Thoracic aorta (tissue), 2 donors: ENCODE measurements around the gene SPAG16. TPM values are rescaled to one million over a fixed set of nuclear protein-coding genes. Genes with fewer than 3 reads are reported as not detected.

Experiments
- ATAC-seq: fragments of 150-250 bp; one replicate; pipeline ENCODE4 v1.8.0; 2017; ENCODE audit warnings: low read depth; ENCODE audit not compliant: insufficient number of reproducible peaks, low FRiP score
- DNase-seq: peaks from one replicate; pipeline ENCODE4 v3.0.0-alpha.2; 2020; ENCODE audit warnings: low spot score
- H3K27ac ChIP-seq, 2 donors: fragments of 200-600 bp; sonication (generic); 1 replicate in 1 of 2; 2 replicates in 1 of 2; pipeline ENCODE4 v1.5.1; 2016; ENCODE audit warnings: mild to moderate bottlenecking in 2 of 2, moderate library complexity in 2 of 2
- H3K27me3 ChIP-seq: fragments of 200-600 bp; sonication (generic); replicated peaks from 2 replicates; pipeline ENCODE4 v1.6.0; 2016; ENCODE audit warnings: mild to moderate bottlenecking; ENCODE audit not compliant: insufficient read depth
- H3K36me3 ChIP-seq: fragments of 200-600 bp; sonication (generic); one replicate; pipeline ENCODE4 v1.5.1; 2016
- H3K4me1 ChIP-seq, 2 donors: fragments of 200-600 bp; sonication (generic); 1 replicate in 1 of 2; 2 replicates in 1 of 2; pipeline versions ENCODE4 v1.5.1 to v1.6.0; 2016; ENCODE audit warnings: low read depth in 2 of 2, mild to moderate bottlenecking in 1 of 2; ENCODE audit not compliant: control insufficient read depth in 1 of 2
- H3K4me3 ChIP-seq: fragments of 200-600 bp; sonication (generic); 2 replicates; pipeline ENCODE4 v1.5.1; 2016; ENCODE audit warnings: mild to moderate bottlenecking
- H3K9me3 ChIP-seq: fragments of 200-600 bp; sonication (generic); 2 replicates; pipeline ENCODE4 v1.5.1; 2016
- total RNA-seq, 2 donors: library from RNA; depleted of rRNA; stranded (reverse); fragments of >200 nt; gene quantifications; one replicate each; pipeline versions ENCODE4 v1.1.0 to v1.2.3, GENCODE V29; 2016
- TF ChIP-seq, protein P1 (sequence below): fragments of 200-600 bp; sonication (generic); IDR thresholded peaks from one replicate; pipeline ENCODE4 v1.5.1; 2019; ENCODE audit warnings: antibody characterized with exemption

The SPAG16 gene
- total RNA-seq, 2 donors from 2014 or later = 7.4 to 26.3 TPM

GRCh38 chr2:214035091-214035852 lies 751.0 kb downstream of the SPAG16 start:
- Histone ChIP-seq H3K36me3 (no peaks in the 10 kb centered on the region), H3K4me1 (no peaks in the 10 kb centered on the region), H3K27me3 (no peaks in the 10 kb centered on the region), H3K4me3 (no peak overlapping the region), H3K9me3 (no peaks in the 10 kb centered on the region), H3K27ac (no peak overlapping the region)
- TF ChIP-seq, protein P1, sequence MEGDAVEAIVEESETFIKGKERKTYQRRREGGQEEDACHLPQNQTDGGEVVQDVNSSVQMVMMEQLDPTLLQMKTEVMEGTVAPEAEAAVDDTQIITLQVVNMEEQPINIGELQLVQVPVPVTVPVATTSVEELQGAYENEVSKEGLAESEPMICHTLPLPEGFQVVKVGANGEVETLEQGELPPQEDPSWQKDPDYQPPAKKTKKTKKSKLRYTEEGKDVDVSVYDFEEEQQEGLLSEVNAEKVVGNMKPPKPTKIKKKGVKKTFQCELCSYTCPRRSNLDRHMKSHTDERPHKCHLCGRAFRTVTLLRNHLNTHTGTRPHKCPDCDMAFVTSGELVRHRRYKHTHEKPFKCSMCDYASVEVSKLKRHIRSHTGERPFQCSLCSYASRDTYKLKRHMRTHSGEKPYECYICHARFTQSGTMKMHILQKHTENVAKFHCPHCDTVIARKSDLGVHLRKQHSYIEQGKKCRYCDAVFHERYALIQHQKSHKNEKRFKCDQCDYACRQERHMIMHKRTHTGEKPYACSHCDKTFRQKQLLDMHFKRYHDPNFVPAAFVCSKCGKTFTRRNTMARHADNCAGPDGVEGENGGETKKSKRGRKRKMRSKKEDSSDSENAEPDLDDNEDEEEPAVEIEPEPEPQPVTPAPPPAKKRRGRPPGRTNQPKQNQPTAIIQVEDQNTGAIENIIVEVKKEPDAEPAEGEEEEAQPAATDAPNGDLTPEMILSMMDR = no peak
- DNase-seq (no peak), ATAC-seq (no peak)

DNA sequence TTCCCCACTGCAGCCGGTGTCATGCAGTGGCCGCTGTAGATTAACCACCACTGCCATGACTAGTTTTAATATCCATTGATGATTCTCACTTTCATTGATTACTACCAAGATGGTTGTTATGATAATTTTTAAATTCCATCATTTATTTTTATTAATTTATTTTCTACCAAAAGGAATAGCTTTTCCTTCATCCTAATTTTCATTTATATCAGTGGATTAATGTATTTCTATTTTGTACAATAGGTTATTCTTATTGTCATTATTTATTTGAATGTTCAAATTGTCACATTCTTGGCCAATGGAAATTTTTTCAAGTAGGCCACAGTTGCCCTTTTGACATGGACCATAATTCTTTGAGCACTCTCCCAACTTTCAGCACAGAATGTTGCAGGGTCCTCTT lies 751.7 kb downstream of the SPAG16 start:
- ATAC-seq = no peak
- TF ChIP-seq, protein P1 = no peak

DNA sequence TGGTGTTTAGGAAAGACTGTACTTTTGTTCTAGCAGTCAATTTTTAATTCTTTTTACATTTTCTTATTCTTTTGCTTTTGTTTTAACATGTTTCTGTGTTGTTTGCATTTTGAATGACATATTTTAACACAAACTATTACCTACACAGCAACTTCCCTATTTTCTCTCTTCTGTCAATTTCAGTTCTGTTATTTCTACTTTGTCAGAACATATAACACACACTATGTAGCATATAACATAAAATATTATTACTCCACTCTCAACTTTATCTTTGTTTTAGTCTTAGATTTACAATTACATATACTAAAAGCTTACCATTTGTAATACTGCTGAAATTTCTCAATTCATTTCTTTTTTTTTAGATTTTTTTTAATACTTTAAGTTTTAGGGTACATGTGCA lies 753.9 kb downstream of the SPAG16 start:
- Histone ChIP-seq H3K4me1 (no peaks in the 10 kb centered on the region), H3K36me3 (no peaks in the 10 kb centered on the region), H3K4me3 (no peak overlapping the region), H3K9me3 (peaks cover 3% of the 10 kb centered on the region), H3K27ac (no peak overlapping the region), H3K27me3 (no peaks in the 10 kb centered on the region)
- DNase-seq (no peak), ATAC-seq (no peak)
- TF ChIP-seq, protein P1 = no peak

More for the DNA sequence above, 751.7 kb downstream of the SPAG16 start:
- no peaks in the 10 kb centered on the region for H3K4me1 ChIP-seq
- H3K27ac ChIP-seq = no peak overlapping the region
- no peaks in the 10 kb centered on the region for H3K27me3 ChIP-seq
- no peak for DNase-seq
- no peaks in the 10 kb centered on the region for H3K36me3 ChIP-seq
- no peak overlapping the region for H3K4me3 ChIP-seq
- no peaks in the 10 kb centered on the region for H3K9me3 ChIP-seq

- no peak for DNase-seq
- ATAC-seq = no peak
- TF ChIP-seq, protein P1 = no peak
Observed at GRCh38 chr2:214050731-214051130, 766.5 kb downstream of the SPAG16 start.

DNA sequence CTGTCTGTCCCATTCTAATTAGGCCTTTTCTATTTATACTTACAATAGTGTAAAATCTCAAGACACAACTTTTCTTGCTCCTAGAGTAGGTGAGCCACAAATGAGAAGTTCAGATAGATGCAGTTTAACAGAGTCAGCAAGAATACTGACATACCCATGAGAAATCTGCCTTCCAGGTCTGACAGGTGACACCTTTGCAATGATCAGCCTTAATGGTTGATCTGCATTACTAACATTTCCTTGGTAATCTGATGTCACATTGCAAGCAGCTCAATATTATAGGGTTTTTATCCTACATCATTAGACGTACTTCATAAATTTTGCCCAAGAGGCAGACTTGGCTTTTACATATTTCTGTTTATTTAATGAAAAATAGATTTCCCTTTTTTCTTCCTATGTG lies 767.3 kb downstream of the SPAG16 start:
- Histone ChIP-seq H3K4me3 (no peak overlapping the region), H3K36me3 (no peaks in the 10 kb centered on the region), H3K4me1 (peaks cover 0 to 2% of the 10 kb centered on the region in 2 donors), H3K27ac (no peak overlapping the region), H3K9me3 (no peaks in the 10 kb centered on the region), H3K27me3 (no peaks in the 10 kb centered on the region)
- DNase-seq = no peak
- TF ChIP-seq, protein P1 = no peak
- ATAC-seq = no peak

More at GRCh38 chr2:214050731-214051130, 766.5 kb downstream of the SPAG16 start:
- Histone ChIP-seq H3K36me3 (no peaks in the 10 kb centered on the region), H3K4me1 (peaks cover 0 to 2% of the 10 kb centered on the region in 2 donors), H3K9me3 (peaks cover 4% of the 10 kb centered on the region), H3K27ac (no peak overlapping the region), H3K4me3 (no peak overlapping the region), H3K27me3 (no peaks in the 10 kb centered on the region)
